GM18526 (cell line): ENCODE measurements around the gene SLC29A1.

Experiments
- POLR2A ChIP-seq: IDR thresholded peaks from 3 replicates; pipeline ENCODE4 v1.6.1; 2011; ENCODE audit not compliant: insufficient read length; ENCODE audit errors: extremely low read depth

SLC29A1 gene

GRCh38 chr6:44253307-44254101 lies 30.1 kb downstream of the SLC29A1 start:
- TF ChIP-seq POLR2A: no peak

GRCh38 chr6:44254191-44255104 lies 31.1 kb downstream of the SLC29A1 start:
- peak; percentile 2 for TF ChIP-seq POLR2A

DNA sequence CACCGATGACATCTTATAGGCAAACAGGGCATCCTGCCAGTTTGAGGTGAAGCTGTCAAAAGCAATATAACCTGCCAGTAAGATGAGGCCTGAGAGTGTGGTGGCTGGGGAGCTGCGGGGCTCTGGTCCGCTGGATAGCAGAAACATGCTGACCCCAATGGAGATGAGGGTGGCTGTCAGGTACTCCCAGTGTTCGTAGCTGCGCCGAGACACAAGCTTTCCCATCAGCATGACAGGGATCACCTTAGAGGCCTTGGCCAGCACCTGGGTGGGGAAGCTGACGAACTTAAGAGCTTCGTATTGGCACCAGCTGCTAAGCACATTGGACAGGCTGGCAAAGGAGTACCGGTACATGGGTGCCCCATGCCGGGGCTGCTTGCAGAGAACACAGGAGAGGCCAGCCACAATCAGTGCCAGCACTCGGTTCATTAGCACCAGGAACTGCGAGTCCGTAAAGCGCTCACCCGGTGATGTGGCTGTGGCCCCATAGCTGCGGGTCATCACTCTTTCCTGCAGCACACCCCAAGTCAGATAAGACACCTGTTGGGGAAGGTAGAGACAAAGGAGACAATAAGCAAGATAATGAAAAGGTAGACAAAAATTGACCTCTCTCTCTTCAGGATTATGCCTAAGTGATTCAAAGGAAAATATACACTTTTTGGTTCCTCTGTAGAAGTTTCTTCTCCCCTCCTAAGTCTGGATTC lies 31.9 kb downstream of the SLC29A1 start:
- TF ChIP-seq POLR2A: no peak

GRCh38 chr6:44255871-44256774 lies 32.7 kb downstream of the SLC29A1 start:
- no peak for TF ChIP-seq POLR2A

DNA sequence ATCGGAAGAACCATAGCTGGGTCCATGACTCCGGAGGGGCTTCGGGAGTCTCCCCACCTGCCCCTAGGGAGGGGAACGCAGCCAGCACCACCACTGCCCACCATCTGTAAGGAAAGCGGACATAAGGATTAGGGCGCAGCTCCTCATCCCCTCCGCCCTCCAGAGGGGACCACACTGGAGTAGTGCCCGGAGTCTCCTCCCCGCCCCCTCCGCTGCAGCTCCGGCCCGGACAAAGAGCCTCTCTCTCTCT lies 33.3 kb downstream of the SLC29A1 start:
- no peak for TF ChIP-seq POLR2A

DNA sequence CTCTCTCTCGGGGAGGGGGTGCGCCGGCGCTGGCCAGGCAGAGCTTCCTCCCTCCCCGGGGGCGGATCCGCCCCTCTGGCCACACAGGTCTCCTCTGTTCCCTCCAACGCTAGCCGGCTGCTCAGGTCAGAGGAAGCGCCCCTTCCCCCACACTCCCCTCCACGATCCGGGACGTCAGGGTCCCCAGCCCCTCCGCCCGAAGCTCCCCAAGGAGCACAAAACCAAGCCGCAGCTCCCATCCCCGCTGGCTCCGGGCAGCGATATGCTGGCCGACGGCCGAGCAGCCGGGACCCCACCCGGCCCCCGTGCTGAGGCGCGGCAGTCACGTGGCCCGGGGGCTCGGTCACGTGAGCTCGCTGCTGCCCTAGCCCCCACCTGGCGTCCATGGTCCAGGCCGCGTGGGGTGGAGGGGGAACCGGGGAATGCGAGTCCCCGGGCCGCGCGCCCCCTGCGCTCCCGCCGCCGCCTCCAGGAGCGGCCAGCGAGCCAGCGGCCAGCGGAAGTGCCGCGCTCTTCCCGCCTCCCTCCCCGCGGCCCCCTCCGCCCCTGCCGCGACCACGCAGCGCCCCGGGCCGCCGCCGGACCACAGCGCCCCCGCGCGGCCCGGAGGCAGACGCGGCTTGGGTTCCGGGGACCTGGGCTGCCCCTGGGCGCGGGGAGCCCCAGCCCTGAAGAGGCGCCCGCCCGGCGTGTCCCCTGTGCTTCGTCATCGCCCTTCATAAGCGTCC lies 33.8 kb downstream of the SLC29A1 start, which contains the start of gene SLC35B2:
SLC35B2 (minus strand) TSS at position 504 of the 728 bp plus-strand sequence; CDS start at position 386, 118 bp downstream.
- TF ChIP-seq POLR2A: peak; percentile 57

- no peak for TF ChIP-seq POLR2A
These were observed 34.4 kb downstream of the SLC29A1 start for GRCh38 chr6:44257753-44258324.

DNA sequence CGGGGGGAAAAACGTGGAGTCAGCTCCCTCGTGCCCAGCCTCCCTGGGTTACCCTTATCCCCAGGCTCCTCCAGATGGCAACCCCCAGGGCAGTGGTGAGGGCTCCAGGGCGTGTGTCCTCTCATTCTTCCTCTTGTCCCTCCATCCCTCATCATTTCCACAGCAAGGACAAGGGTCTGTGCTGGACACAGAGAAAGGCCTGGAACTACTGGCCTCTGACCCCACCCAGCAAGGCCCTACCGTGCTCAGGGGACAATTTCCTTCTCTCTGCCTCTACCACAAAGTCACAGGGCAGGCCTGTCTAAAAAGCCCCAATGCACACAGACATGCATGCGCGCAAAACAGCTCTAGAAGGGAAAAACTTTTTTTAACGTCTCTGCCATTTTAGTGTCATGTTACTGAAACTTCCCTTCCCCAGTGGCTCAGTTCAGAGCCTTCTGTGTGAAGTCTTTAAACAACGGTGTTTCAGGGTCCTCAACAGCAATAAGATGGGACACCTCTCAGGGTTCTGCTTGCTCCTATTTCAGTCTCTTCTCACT lies 35.0 kb downstream of the SLC29A1 start:
- no peak for TF ChIP-seq POLR2A

DNA sequence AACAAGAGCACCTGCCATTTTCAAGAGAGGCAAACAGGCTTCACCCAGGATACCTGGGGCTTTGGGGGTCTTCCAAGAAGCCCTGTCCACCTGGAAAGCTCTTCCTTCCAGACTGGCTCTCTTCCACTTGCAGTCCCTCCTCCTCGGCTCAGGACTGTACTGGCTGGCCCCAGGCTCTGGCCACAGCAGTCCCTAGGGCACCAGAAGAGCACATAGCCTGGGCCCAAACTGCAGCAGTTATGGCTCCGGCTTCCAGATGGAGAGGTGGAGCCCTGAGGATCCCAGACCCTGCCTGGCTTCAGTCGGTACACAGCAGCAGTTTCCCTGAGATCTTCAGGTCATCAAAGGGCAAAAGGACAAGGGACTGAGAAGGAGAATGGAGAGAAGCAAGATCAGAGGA lies 35.5 kb downstream of the SLC29A1 start:
- TF ChIP-seq POLR2A: no peak

GRCh38 chr6:44260011-44260410 lies 36.6 kb downstream of the SLC29A1 start:
- no peak for TF ChIP-seq POLR2A

- no peak for TF ChIP-seq POLR2A
These were observed 37.3 kb downstream of the SLC29A1 start for GRCh38 chr6:44260451-44261297.

DNA sequence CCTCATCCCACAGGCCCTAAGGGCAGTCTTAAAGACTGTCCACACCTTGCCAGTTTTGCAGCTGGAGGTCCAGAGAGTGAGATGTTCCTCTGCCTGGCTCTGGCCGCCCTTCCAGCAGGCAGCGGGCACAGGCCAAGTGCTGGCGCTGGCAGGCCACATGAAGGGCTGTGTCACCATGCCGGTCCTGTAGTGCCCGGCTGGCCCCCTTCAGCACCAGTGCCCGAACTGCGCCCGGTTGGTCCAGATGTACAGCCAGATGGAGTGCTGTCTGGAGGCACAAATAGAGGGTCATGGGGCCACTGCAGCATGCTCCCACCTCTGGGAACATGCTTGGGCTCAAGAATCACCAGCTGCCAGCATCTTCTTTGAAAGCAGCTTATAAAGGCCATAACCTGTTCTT lies 38.2 kb downstream of the SLC29A1 start:
- no peak for TF ChIP-seq POLR2A
